ENCODE data around the gene HAAO. TPM values are rescaled to one million over a fixed set of nuclear protein-coding genes. Genes with fewer than 3 reads are reported as not detected.

The HAAO gene
- total RNA-seq, 2 experiments from 2014 or later = not detected

- no peak for DNase-seq
- Mint-ChIP-seq H3K36me3 (ENCODE audit: low read depth) (peaks cover 22% of the 10 kb centered on the region), H3K4me1 (ENCODE audit: low read depth) (peaks cover 30% of the 10 kb centered on the region), H3K27me3 (peaks cover 11% of the 10 kb centered on the region), H3K27ac (peak overlapping the region; percentile 100), H3K4me3 (peak overlapping the region; percentile 86), H3K9me3 (no peaks in the 10 kb centered on the region)
- H3K4me1 ChIP-seq (ENCODE audit: insufficient read depth, low read length) = peaks cover 27% of the 10 kb centered on the region
- CTCF ChIA-PET = no interaction called here
- no peaks in the 10 kb centered on the region for H3K27me3 ChIP-seq (ENCODE audit: control insufficient read depth in 1 of 2, insufficient read depth in 2 of 2, low read length in 2 of 2)
- H3K27ac ChIP-seq (ENCODE audit: low read depth in 1 of 2, low read length in 2 of 2) = no peak overlapping the region
- no peaks in the 10 kb centered on the region for H3K36me3 ChIP-seq (ENCODE audit: insufficient read depth, low read length)
- H3K9me3 ChIP-seq (ENCODE audit: control insufficient read depth in 1 of 2, insufficient read depth in 1 of 2, low read length in 2 of 2) = no peaks in the 10 kb centered on the region
- POLR2A ChIA-PET = no interaction called here
- no peak overlapping the region for H3K4me3 ChIP-seq (ENCODE audit: low read length)
- intact Hi-C loops (cut with DNase I, micrococcal nuclease) = loop anchor here in 1 of 2 experiments (10.0 kb wide), 3 partner anchors 314 to 1556 kb away; partner anchors contain the start of genes CAMKMT, KCNG3 and PREPL
- TF ChIP-seq CTCF (IDR thresholded peaks at IDR 0.05) = no peak
- ATAC-seq (ENCODE audit: poor library complexity) = no peak
Observed at GRCh38 chr2:42808301-42808700, 15.9 kb upstream of the HAAO start.

DNA sequence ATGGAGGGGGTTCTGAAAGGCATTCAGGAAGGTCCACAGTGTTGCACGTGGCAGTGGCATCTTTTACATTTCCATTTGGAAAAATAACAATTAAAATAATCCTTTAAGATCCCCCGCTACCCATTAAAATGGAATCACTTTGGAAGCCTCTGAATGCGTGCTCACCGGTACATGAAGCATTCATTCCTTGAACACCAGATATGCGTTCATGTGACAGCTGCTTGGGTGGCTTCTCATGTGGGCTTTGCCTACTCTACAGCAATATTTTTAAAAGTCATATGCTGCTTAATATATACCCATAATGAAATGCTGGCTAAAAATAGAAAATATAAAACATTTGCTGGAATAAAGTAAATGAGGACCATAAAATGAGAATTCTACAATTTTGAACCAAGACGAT, 14.4 kb upstream of the HAAO start:
- no peak for TF ChIP-seq CTCF (IDR thresholded peaks at IDR 0.05)
- DNase-seq (no peak), ATAC-seq (ENCODE audit: poor library complexity) (no peak)
- Histone ChIP-seq H3K27me3 (ENCODE audit: control insufficient read depth in 1 of 2, insufficient read depth in 2 of 2, low read length in 2 of 2) (no peaks in the 10 kb centered on the region), H3K27ac (ENCODE audit: low read depth in 1 of 2, low read length in 2 of 2) (no peak overlapping the region), H3K4me1 (ENCODE audit: insufficient read depth, low read length) (peaks cover 25% of the 10 kb centered on the region), H3K36me3 (ENCODE audit: insufficient read depth, low read length) (no peaks in the 10 kb centered on the region), H3K9me3 (ENCODE audit: control insufficient read depth in 1 of 2, insufficient read depth in 1 of 2, low read length in 2 of 2) (no peaks in the 10 kb centered on the region), H3K4me3 (ENCODE audit: low read length) (no peak overlapping the region)
- Mint-ChIP-seq H3K27ac (no peak overlapping the region), H3K36me3 (ENCODE audit: low read depth) (peaks cover 22% of the 10 kb centered on the region), H3K27me3 (peaks cover 18% of the 10 kb centered on the region), H3K4me1 (ENCODE audit: low read depth) (peaks cover 20% of the 10 kb centered on the region), H3K4me3 (no peak overlapping the region), H3K9me3 (no peaks in the 10 kb centered on the region)
- POLR2A ChIA-PET = no interaction called here
- CTCF ChIA-PET = interaction anchor here (0.6 kb wide), 1 partner anchor 235 kb away, joined by 3 read pairs; no protein-coding TSS in a partner anchor
- intact Hi-C loops (cut with DNase I, micrococcal nuclease) = loop anchor here in 1 of 2 experiments (10.0 kb wide), 3 partner anchors 312 to 1558 kb away; partner anchors contain the start of genes CAMKMT, KCNG3 and PREPL

DNA sequence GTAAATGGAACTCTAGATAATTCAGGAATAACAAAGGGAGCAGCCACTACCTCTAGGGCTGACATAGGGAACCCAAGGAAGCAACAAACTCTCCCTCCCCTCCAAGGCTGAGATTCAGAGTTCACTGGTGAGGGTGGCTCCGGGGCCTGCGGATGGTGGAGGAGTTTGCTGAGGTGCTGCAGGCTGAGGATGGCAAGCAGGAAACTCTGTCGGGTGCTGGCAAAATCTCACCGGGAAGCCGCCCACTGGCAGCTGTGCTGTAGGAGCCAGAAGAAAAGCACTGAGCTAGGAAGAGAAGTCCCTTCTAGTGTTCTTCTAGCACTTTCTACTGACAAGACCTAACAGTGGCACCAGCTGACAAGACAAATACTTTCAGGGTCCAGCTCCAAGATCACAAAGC, 12.5 kb upstream of the HAAO start:
- no peaks in the 10 kb centered on the region for H3K9me3 ChIP-seq (ENCODE audit: control insufficient read depth in 1 of 2, insufficient read depth in 1 of 2, low read length in 2 of 2)
- H3K36me3 ChIP-seq (ENCODE audit: insufficient read depth, low read length) = no peaks in the 10 kb centered on the region
- H3K4me1 Mint-ChIP-seq (ENCODE audit: low read depth) = peaks cover 16% of the 10 kb centered on the region
- DNase-seq (no peak), ATAC-seq (ENCODE audit: poor library complexity) (no peak)
- intact Hi-C loops (cut with DNase I, micrococcal nuclease) = loop anchor here in 1 of 2 experiments (10.0 kb wide), 3 partner anchors 310 to 1560 kb away; partner anchors contain the start of genes CAMKMT, KCNG3 and PREPL
- H3K36me3 Mint-ChIP-seq (ENCODE audit: low read depth) = peaks cover 9% of the 10 kb centered on the region
- H3K4me3 ChIP-seq (ENCODE audit: low read length) = no peak overlapping the region
- ChIA-PET CTCF (no interaction called here), POLR2A (no interaction called here)
- peaks cover 17% of the 10 kb centered on the region for H3K27me3 Mint-ChIP-seq
- H3K27ac Mint-ChIP-seq = no peak overlapping the region
- H3K9me3 Mint-ChIP-seq = no peaks in the 10 kb centered on the region
- H3K4me1 ChIP-seq (ENCODE audit: insufficient read depth, low read length) = peaks cover 11% of the 10 kb centered on the region
- H3K4me3 Mint-ChIP-seq = no peak overlapping the region
- TF ChIP-seq CTCF (IDR thresholded peaks at IDR 0.05) = no peak
- no peak overlapping the region for H3K27ac ChIP-seq (ENCODE audit: low read depth in 1 of 2, low read length in 2 of 2)
- H3K27me3 ChIP-seq (ENCODE audit: control insufficient read depth in 1 of 2, insufficient read depth in 2 of 2, low read length in 2 of 2) = no peaks in the 10 kb centered on the region

Data from CD4-positive, alpha-beta T cell (primary cell).